ENCODE data around the gene CARHSP1.

The CARHSP1 gene

DNA sequence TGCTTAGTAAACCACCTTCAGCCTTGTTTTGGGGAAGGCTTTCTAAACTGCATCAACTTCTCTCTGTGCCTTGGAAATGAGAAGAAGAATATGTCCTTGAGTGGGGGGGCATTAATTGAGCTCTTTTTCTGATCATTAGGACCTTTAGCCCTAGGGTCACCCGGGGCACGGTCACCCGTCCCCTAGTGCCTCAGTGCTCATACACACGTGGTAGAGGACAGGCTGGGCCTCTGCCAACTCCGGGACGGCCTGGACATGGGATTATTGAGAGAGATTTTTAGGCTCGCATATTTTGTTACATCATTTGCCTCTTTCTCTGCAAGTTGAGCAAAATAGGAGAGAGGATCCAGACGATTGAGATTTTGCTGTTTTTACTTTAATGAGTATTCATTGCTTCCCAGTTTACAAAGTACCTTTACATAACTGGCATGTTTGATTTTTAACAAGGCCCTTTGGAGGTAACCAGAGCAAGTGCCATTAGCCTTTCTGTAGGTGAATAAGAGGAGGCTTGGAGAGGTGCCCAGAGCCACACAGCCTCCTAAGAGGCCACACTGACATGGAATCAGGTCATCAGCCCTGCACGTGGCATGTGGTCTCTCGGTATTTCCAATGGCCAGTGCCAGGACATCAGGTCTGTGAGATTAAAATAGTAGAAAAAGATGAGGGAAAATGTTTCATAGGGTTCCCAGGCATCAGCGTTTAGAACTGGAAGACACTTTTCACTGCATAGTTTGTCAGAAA is 60.0 kb downstream of the CARHSP1 start:
- Histone ChIP-seq H3K27ac (ENCODE audit: low read depth, low read length) (no peak overlapping the region), H3K9ac (ENCODE audit: low read length) (no peak overlapping the region), H2BK5ac (ENCODE audit: low read length) (no peak overlapping the region), H3K36me3 (ENCODE audit: control insufficient read depth, insufficient read depth, low read length) (peaks cover 15% of the 10 kb centered on the region), H4K8ac (ENCODE audit: low read depth, low read length) (no peak overlapping the region), H3K27me3 (ENCODE audit: insufficient read depth, low read length, poor library complexity) (no peaks in the 10 kb centered on the region), H3K4me1 (ENCODE audit: control insufficient read depth, low read depth, low read length) (no peaks in the 10 kb centered on the region), H3K79me2 (ENCODE audit: control insufficient read depth, insufficient read depth, low read length) (peaks cover 3% of the 10 kb centered on the region), H4K5ac (ENCODE audit: low read length) (no peak overlapping the region), H2BK120ac (ENCODE audit: low read depth, low read length) (no peak overlapping the region), H3K56ac (ENCODE audit: low read length) (no peak overlapping the region), H3K23ac (ENCODE audit: low read length) (no peak overlapping the region), H3K79me1 (ENCODE audit: low read length) (peaks cover 3% of the 10 kb centered on the region), H3K4me2 (ENCODE audit: low read length) (no peak overlapping the region), H2AK5ac (ENCODE audit: low read length) (no peak overlapping the region), H3K4ac (ENCODE audit: low read depth, low read length) (no peak overlapping the region), H2BK15ac (replicated peaks; ENCODE audit: low read depth) (no peak overlapping the region), H3K18ac (ENCODE audit: low read length) (no peak overlapping the region), H3K4me3 (ENCODE audit: low read length) (no peak overlapping the region)
- no CpG with 5 or more reads among the region's 11 CpGs for WGBS (ENCODE audit: extremely low coverage, insufficient coverage, low lambda C conversion rate)
- no peak for DNase-seq

DNA sequence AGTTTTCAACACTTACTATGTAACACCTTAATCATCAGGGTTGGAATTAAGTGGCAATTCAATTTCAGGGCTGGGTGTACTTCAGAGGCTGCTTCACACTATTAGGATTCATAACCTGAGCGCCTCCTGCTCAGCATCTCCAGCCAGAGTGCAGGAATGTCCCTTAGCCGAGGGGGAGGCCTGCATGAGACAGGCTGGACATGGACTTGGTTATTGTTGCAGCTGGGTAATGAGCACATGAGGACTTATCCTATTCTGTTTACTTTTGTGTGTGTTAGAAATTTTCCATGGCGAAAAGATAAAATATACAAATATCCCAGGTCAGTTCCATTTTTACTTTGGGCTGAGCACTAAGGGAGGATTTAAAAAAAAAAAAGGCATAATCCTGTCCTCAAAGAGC is 60.8 kb downstream of the CARHSP1 start:
- no peak overlapping the region for H3K4me2 ChIP-seq (ENCODE audit: low read length)
- no peak overlapping the region for H2BK120ac ChIP-seq (ENCODE audit: low read depth, low read length)
- H3K79me2 ChIP-seq (ENCODE audit: control insufficient read depth, insufficient read depth, low read length), result peaks cover 5% of the 10 kb centered on the region
- no peak overlapping the region for H3K4me3 ChIP-seq (ENCODE audit: low read length)
- H3K79me1 ChIP-seq (ENCODE audit: low read length), result peaks cover 5% of the 10 kb centered on the region
- H3K4ac ChIP-seq (ENCODE audit: low read depth, low read length), result no peak overlapping the region
- H2BK15ac ChIP-seq (replicated peaks; ENCODE audit: low read depth), result no peak overlapping the region
- DNase-seq, result no peak
- no peaks in the 10 kb centered on the region for H3K4me1 ChIP-seq (ENCODE audit: control insufficient read depth, low read depth, low read length)
- no CpG with 5 or more reads among the region's 3 CpGs for WGBS (ENCODE audit: extremely low coverage, insufficient coverage, low lambda C conversion rate)
- H3K27ac ChIP-seq (ENCODE audit: low read depth, low read length), result no peak overlapping the region
- H2BK5ac ChIP-seq (ENCODE audit: low read length), result no peak overlapping the region
- H4K8ac ChIP-seq (ENCODE audit: low read depth, low read length), result no peak overlapping the region
- H2AK5ac ChIP-seq (ENCODE audit: low read length), result no peak overlapping the region
- no peak overlapping the region for H3K9ac ChIP-seq (ENCODE audit: low read length)
- no peaks in the 10 kb centered on the region for H3K27me3 ChIP-seq (ENCODE audit: insufficient read depth, low read length, poor library complexity)
- H3K56ac ChIP-seq (ENCODE audit: low read length), result no peak overlapping the region
- peaks cover 13% of the 10 kb centered on the region for H3K36me3 ChIP-seq (ENCODE audit: control insufficient read depth, insufficient read depth, low read length)
- no peak overlapping the region for H4K5ac ChIP-seq (ENCODE audit: low read length)
- H3K18ac ChIP-seq (ENCODE audit: low read length), result no peak overlapping the region
- no peak overlapping the region for H3K23ac ChIP-seq (ENCODE audit: low read length)

- Histone ChIP-seq H3K4me1 (ENCODE audit: control insufficient read depth, low read depth, low read length) (no peaks in the 10 kb centered on the region), H3K9ac (ENCODE audit: low read length) (no peak overlapping the region), H4K8ac (ENCODE audit: low read depth, low read length) (no peak overlapping the region), H3K18ac (ENCODE audit: low read length) (no peak overlapping the region), H3K4me2 (ENCODE audit: low read length) (no peak overlapping the region), H3K56ac (ENCODE audit: low read length) (no peak overlapping the region), H3K4ac (ENCODE audit: low read depth, low read length) (no peak overlapping the region), H2BK15ac (replicated peaks; ENCODE audit: low read depth) (no peak overlapping the region), H2BK120ac (ENCODE audit: low read depth, low read length) (no peak overlapping the region), H2BK5ac (ENCODE audit: low read length) (no peak overlapping the region), H4K5ac (ENCODE audit: low read length) (no peak overlapping the region), H3K27ac (ENCODE audit: low read depth, low read length) (no peak overlapping the region), H3K23ac (ENCODE audit: low read length) (no peak overlapping the region), H2AK5ac (ENCODE audit: low read length) (no peak overlapping the region), H3K79me1 (ENCODE audit: low read length) (peaks cover 5% of the 10 kb centered on the region), H3K79me2 (ENCODE audit: control insufficient read depth, insufficient read depth, low read length) (peaks cover 5% of the 10 kb centered on the region), H3K36me3 (ENCODE audit: control insufficient read depth, insufficient read depth, low read length) (peaks cover 14% of the 10 kb centered on the region), H3K27me3 (ENCODE audit: insufficient read depth, low read length, poor library complexity) (no peaks in the 10 kb centered on the region), H3K4me3 (ENCODE audit: low read length) (no peak overlapping the region)
- WGBS (ENCODE audit: extremely low coverage, insufficient coverage, low lambda C conversion rate), result no CpG with 5 or more reads among the region's 5 CpGs
- no peak for DNase-seq
These were observed 61.6 kb downstream of the CARHSP1 start for GRCh38 chr16:8807189-8807588.

- H3K79me1 ChIP-seq (ENCODE audit: low read length), result peaks cover 7% of the 10 kb centered on the region
- no peak overlapping the region for H3K4ac ChIP-seq (ENCODE audit: low read depth, low read length)
- no peak overlapping the region for H3K4me3 ChIP-seq (ENCODE audit: low read length)
- H3K23ac ChIP-seq (ENCODE audit: low read length), result no peak overlapping the region
- no peaks in the 10 kb centered on the region for H3K27me3 ChIP-seq (ENCODE audit: insufficient read depth, low read length, poor library complexity)
- no peak overlapping the region for H2AK5ac ChIP-seq (ENCODE audit: low read length)
- H3K36me3 ChIP-seq (ENCODE audit: control insufficient read depth, insufficient read depth, low read length), result peaks cover 17% of the 10 kb centered on the region
- H2BK15ac ChIP-seq (replicated peaks; ENCODE audit: low read depth), result no peak overlapping the region
- H3K9ac ChIP-seq (ENCODE audit: low read length), result no peak overlapping the region
- H4K8ac ChIP-seq (ENCODE audit: low read depth, low read length), result no peak overlapping the region
- no peak overlapping the region for H3K27ac ChIP-seq (ENCODE audit: low read depth, low read length)
- H3K18ac ChIP-seq (ENCODE audit: low read length), result no peak overlapping the region
- H4K5ac ChIP-seq (ENCODE audit: low read length), result no peak overlapping the region
- H3K79me2 ChIP-seq (ENCODE audit: control insufficient read depth, insufficient read depth, low read length), result peaks cover 10% of the 10 kb centered on the region
- no CpG with 5 or more reads among the region's 13 CpGs for WGBS (ENCODE audit: extremely low coverage, insufficient coverage, low lambda C conversion rate)
- no peak overlapping the region for H3K56ac ChIP-seq (ENCODE audit: low read length)
- no peak overlapping the region for H2BK120ac ChIP-seq (ENCODE audit: low read depth, low read length)
- H3K4me2 ChIP-seq (ENCODE audit: low read length), result no peak overlapping the region
- no peaks in the 10 kb centered on the region for H3K4me1 ChIP-seq (ENCODE audit: control insufficient read depth, low read depth, low read length)
- no peak overlapping the region for H2BK5ac ChIP-seq (ENCODE audit: low read length)
- no peak for DNase-seq
These were observed 62.4 kb downstream of the CARHSP1 start for GRCh38 chr16:8806272-8806983.

DNA sequence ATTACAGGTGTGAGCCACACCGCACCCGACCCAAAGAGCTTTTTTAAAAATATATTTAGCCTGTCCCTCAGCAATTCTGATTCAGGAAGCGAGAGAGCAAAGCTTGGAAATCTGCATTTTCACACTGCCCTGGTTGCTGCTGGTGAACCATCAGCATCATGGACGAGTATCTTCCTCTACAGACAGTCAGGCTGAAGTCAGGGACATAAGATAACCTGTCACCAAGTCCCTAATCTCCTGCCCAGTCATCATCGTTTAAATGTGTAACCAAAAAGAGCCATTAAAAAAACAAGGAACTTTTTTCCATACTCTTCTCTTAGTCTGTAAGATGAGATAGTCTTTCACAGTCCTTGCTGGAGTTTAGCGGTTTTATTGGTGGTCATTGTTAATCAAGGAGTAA is 64.5 kb downstream of the CARHSP1 start:
- Histone ChIP-seq H3K4me1 (ENCODE audit: control insufficient read depth, low read depth, low read length) (no peaks in the 10 kb centered on the region), H3K27ac (ENCODE audit: low read depth, low read length) (no peak overlapping the region), H4K8ac (ENCODE audit: low read depth, low read length) (no peak overlapping the region), H3K79me1 (ENCODE audit: low read length) (peaks cover 7% of the 10 kb centered on the region), H3K9ac (ENCODE audit: low read length) (no peak overlapping the region), H2AK5ac (ENCODE audit: low read length) (no peak overlapping the region), H2BK15ac (replicated peaks; ENCODE audit: low read depth) (no peak overlapping the region), H3K36me3 (ENCODE audit: control insufficient read depth, insufficient read depth, low read length) (peaks cover 17% of the 10 kb centered on the region), H3K4me3 (ENCODE audit: low read length) (no peak overlapping the region), H3K23ac (ENCODE audit: low read length) (no peak overlapping the region), H3K18ac (ENCODE audit: low read length) (no peak overlapping the region), H4K5ac (ENCODE audit: low read length) (no peak overlapping the region), H3K56ac (ENCODE audit: low read length) (no peak overlapping the region), H3K27me3 (ENCODE audit: insufficient read depth, low read length, poor library complexity) (no peaks in the 10 kb centered on the region), H3K79me2 (ENCODE audit: control insufficient read depth, insufficient read depth, low read length) (peaks cover 24% of the 10 kb centered on the region), H2BK5ac (ENCODE audit: low read length) (no peak overlapping the region), H2BK120ac (ENCODE audit: low read depth, low read length) (no peak overlapping the region), H3K4ac (ENCODE audit: low read depth, low read length) (no peak overlapping the region), H3K4me2 (ENCODE audit: low read length) (no peak overlapping the region)
- DNase-seq, result no peak
- no CpG with 5 or more reads among the region's 6 CpGs for WGBS (ENCODE audit: extremely low coverage, insufficient coverage, low lambda C conversion rate)

Measured in mesendoderm (in vitro differentiated cells).